Measurements from ENCODE around the gene GXYLT2.

The GXYLT2 gene, protein sequence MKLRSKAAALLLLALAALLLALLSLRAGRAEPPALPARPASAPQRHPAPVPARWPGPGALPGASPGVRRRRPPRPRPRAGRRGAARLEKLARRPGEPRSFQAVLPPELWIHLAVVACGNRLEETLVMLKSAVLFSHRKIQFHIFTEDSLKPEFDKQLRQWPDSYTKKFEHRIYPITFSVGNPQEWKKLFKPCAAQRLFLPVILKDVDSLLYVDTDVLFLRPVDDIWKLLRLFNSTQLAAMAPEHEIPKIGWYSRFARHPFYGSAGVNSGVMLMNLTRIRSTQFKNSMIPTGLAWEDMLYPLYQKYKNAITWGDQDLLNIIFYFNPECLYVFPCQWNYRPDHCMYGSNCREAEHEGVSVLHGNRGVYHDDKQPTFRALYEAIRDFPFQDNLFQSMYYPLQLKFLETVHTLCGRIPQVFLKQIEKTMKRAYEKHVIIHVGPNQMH

DNA sequence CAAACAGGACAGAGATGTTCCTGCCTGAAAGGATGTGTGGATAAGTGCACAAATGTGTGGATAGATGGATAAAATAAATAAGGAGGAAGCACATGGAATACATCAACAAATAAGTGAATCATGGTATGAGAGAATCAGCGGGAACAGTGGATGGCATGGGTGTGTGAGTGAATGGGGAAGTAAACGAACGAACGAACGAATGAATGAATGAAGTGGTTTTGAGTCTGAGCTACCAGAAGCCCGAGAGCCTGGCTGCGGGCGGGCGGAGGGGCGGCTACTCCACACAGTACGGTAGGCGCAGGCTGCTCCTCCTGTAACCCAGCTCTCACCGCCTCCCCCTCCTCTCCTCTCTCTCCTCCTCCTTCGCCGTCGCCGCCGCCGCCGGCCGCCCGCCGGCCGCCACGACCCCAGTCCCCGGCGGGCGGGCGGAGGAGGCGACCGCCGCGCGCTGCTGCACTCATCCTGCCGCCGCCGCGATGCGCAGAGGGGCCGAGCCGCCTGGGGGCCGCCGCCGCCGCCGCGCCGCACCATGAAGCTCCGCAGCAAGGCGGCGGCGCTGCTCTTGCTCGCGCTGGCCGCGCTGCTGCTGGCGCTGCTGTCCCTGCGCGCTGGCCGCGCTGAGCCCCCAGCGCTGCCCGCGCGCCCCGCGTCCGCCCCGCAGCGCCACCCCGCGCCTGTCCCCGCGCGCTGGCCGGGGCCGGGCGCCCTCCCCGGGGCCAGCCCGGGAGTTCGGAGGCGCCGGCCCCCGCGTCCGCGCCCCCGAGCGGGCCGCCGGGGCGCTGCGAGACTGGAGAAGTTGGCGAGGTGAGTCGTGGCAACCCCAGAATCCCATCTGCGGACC is at the start of gene GXYLT2:
TSS of gene GXYLT2 (plus strand) at position 342 of the 841 bp plus-strand sequence. CDS start at position 530, 188 bp downstream.
- DNase-seq (ENCODE audit: low read depth): no peak

DNA sequence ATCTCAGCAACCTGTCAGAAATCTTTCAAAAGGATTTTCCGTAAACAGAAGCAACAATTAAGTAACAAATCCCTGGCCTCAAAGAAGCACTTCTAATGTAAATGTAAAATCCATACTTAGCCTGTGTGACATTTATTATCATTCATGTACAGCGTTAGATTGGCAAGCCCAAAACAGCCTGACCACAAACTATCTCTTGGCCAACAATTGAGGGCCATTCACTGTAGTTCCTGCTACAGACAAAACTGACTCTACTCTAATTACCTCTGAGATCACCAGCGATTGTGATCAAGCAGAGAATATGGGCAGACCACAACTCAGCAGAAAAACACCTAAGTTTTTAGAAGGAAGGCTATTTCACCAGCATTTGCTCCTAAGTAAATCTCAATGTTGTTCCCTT is 48.8 kb upstream of the GXYLT2 start:
- no peak for DNase-seq (ENCODE audit: low read depth)

DNA sequence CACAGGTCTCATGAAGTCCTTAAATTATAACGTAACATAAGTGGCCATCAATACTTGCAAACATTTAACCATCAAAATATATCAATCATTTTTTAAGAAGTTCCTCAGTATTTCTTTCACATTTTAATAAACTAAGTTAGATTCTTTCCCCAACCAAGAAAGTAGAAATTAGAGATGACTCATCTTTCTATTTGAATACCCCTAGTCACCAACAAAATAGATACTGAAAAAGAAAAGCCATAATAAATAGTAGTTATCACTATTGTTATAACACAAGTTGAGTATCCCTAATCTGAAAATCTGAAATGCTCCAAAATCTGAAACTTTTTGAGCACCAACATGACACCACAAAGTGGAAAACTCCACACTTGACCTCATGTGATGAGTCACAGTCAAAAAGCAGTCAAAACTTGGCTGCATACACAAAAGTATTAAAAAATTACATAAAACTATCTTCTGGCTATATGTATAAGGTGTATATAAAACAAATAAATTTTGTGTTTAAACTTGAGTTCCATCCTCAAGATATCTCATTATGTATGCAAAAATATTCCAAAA is 43.3 kb upstream of the GXYLT2 start:
- DNase-seq (ENCODE audit: low read depth): no peak

DNA sequence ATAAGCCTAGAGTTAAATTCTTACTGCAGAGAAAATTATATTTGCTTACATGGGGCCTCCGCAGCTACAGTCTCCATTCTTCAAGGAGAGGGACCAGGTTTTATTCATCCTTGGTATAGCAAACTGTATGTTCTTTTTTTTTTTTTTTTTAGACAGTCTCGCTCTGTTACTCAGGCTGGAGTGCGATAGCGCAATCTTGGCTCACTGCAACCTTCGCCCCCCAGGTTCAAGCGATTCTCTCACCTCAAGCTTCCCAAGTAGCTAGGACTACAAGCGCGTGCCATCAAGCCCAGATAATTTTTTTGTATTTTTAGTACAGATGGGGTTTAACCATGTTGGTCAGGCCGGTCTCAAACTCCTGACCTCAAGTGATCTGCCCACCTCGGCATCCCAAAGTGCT is 41.7 kb upstream of the GXYLT2 start:
- DNase-seq (ENCODE audit: low read depth): no peak

DNA sequence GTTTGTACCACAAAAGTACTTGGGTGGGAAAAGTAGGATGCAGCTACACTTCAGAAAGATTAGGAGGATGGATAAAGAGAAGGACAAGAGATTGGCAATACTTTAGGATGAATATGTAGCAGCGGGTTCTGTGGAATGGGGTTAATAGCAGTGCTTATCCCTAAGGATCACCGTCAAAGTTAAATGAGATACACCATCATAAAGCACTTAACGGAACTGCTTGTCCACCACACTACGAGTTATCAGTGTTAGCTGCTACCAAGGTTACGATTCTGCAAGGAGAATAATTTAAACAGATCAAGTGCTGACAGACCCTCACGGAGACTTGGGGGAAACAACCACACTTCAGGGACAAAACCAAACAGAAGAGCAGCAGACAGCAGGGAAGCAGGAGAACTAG is 40.6 kb upstream of the GXYLT2 start:
- DNase-seq (ENCODE audit: low read depth): no peak

DNA sequence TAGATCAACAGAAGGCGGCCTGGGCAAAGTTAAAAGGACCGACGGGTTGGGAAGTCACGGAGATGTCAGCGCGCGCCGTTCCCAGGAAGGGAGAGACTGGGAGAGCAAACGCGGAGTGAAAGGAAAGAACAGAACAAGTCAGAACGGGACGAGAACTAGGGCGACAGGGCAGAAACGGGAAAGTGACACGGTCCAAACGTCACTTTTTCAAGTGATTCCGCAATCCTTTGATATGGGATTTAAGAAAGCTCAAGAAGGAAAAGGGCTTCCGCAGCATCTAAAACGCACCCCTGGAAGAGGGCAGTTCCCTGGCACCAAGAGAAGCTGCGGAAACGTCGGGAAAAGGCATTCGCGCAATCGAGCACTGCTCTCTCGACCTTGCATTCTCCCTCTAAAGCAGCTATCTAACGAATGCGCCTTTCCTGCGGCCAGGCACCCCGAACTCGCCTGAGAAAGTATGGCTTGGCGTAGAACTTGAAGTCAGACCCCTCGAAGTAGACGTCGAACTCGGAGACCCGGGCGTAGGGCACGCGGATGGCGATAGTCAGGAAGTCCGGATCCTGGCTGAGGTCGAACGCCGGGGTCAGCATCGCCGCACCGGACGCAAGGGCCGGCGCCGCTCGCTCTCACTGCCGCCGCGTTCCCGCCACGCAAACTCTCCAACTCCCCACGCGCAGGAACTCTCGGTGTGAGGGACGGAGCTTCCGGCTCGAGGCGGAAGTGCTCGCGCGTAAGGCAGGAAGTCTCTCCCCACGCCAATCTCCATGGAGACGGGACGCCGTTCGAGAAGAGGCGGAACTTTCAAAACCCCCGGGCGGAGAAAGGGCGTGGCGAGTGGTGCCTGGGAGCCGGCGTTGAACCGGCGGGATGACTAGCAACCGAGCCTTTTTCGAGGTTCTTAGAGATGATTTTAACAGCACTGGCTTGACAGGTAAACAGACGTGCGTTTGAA is 39.8 kb upstream of the GXYLT2 start, which contains the start of gene SHQ1:
TSS of gene SHQ1 (minus strand) at position 695 of the 952 bp plus-strand sequence. CDS start at position 590, 105 bp downstream.
- DNase-seq (ENCODE audit: low read depth): peak; percentile 92

DNA sequence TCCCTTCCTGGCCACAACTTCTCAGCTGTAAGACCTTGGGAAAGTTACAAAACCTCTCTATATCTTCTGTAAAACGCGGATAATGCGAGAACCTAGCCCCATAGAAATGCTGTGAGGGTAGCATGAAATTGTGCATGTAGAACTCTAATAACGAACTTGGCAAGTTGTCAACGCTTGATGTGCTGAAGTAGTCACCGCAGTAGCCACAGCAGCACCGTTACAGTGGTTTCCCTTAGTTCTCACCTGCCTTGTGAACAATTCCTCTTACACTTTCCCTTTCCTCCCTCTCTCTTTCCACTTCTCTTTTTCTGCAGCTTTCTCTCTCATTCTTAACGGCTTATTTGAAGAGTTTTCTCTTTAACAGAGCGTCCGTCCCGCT is 39.2 kb upstream of the GXYLT2 start:
- DNase-seq (ENCODE audit: low read depth): no peak

DNA sequence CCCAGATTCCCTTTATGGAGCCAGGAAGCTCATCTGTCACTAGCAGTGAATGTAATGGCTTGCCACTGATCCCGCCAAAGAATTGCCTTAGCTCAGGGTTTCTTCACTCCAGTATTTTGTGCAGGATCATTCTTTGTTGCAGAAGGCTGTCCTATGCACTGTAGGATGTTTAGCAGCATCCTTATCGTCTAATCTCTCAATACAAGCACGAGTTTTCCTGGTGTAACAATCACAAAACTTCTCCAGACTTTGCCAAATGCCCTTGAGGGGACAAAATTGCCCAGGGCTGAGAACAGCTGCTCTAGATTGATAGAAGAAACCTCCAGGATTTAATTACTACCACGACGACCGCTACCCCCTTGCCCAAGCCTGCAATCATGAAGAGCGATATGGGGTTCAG is 32.8 kb upstream of the GXYLT2 start:
- DNase-seq (ENCODE audit: low read depth): no peak

DNA sequence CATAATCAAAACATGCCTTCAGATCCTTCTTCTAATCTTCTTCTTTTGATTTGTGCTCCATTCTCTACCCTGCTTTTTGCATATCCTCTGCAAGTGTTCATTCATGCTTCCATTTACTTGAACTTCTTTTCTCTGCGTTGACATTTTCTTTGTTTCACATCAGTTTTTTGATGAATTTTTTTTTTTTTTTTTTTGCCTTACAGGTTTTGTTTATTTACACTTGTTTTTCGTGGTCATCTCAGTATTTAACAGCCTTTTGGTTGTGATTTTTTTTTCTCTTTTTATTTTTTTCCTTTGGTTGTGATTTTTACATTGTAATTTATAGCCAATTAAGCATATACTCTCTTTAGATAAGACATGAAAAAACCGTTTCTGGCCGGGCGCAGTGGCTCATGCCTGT is 27.8 kb upstream of the GXYLT2 start:
- DNase-seq (ENCODE audit: low read depth): no peak

DNA sequence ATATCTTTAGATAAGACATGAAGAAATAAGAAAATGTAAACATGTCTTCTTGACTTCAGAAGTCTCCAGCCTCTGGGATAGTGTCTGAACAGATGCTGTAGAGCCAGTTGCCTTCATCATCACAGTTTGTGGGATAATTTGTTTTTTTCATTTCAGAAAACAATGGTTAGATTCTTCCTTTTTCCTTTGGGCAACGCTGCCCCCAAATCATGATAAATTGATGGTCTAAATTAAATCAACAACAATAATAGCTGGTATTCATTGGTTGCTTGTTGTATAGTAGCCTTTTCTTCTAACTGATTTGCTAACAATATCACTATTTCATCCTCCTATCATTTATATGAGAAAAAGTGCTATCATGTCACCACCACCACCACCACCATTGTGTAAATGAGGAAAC is 27.0 kb upstream of the GXYLT2 start:
- no peak for DNase-seq (ENCODE audit: low read depth)

DNA sequence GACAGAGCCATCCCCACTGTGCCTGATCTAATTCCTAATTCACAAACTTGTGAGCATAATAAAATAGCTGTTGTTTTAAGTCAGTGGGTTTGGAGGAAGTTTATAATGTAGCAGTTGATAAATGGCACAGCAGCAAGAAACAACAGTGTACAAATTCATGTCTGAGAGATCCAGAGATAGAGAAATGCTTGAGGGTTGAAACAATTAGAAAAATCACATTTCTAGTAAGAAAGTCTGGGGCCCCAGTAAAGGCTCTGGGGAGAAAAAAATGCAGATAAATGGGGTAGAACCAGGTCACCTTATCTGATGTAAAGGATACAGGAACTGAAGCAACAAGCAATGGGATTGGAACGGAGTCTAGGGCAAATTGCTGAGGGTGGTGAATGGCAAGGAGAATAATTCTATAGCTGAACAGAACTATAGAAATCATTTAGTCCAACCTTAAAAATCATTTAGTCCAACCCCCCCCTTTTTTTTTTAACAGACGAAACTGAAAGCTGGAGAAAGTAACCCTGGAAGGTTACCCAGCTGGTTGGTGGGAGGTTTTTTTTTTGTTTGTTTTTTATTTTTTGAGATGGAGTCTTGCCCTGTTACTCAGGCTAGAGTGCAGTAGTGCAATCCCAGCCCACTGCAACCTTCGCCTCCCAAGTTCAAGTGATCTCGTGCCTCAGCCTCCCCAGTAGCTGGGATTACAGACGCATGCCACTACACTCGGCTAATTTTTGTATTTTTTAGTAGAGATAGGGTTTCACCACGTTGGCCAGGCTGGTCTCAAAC is 25.3 kb upstream of the GXYLT2 start:
- DNase-seq (ENCODE audit: low read depth): no peak

DNA sequence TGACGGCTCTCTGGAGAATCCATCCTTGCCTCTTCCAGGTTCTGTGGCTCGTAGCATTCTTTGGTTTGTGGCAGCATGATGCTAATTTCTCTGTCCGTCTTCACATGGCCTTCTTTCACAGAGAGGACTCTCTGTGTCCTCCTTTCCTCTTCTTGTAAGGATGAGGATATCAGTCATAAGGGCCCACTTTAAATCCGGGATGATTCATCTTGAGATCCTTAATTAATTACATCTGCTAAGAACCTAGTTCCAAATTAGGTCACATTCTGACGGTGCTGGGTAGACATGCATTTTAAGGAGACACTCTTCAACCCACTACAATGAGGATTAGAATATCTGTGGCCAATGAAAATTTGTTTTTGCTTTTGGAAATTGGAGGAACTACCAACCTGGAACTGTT is 15.7 kb upstream of the GXYLT2 start:
- DNase-seq (ENCODE audit: low read depth): no peak

DNA sequence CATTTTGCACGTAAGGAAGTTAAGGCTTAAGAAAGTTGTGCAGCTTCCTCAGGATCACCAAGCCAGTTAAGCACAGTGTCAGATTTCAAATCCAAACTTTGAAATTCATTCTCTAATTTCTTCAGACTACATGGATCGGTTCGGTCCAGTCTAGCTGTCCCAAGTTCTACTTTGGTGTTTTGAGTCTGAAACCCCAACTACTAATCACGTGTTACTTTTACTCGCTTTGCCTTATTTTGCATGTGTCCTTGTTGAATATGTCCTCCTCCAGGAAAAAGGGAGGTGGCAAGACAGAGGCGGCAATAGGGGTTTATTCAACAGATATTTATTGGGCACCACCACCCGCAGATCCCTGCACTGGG is 522 bp upstream of the GXYLT2 start:
- no peak for DNase-seq (ENCODE audit: low read depth)

DNA sequence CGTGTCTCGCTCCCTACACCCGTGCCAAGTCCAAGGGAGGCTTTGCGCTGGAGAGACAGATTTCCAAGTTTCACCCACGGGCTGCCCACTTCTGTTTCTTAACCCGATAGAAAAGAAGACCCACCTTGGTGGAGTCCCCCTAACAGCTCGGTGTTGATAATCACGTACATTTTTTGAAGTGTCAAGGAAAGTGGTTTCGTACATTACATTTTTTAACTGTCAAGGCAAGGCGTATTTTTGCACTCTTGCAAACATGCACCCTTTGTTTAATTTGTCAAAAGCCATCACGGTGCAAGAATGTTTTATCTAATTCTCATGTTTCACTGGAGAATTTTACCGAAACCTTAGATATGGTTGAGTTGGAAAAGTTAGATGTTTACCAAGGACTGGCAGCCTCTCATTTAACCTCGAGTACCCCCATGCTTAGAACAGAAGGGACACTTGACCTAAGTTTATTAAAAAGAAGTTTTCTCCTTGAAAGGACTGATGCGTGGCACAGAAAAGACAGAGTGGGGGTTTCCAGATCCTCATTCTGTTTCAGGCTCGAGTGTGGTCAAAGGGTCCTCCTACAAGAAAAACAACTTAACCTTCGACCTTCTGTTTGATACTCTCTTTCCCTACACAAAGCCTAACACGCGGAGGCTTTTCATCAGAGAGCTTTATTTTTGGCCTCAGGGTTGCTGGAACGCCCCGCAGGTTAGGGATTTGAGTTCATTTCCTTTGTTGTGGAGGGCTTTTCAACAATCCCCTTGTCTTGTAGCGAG is 882 bp downstream of the GXYLT2 start:
- no peak for DNase-seq (ENCODE audit: low read depth)

DNA sequence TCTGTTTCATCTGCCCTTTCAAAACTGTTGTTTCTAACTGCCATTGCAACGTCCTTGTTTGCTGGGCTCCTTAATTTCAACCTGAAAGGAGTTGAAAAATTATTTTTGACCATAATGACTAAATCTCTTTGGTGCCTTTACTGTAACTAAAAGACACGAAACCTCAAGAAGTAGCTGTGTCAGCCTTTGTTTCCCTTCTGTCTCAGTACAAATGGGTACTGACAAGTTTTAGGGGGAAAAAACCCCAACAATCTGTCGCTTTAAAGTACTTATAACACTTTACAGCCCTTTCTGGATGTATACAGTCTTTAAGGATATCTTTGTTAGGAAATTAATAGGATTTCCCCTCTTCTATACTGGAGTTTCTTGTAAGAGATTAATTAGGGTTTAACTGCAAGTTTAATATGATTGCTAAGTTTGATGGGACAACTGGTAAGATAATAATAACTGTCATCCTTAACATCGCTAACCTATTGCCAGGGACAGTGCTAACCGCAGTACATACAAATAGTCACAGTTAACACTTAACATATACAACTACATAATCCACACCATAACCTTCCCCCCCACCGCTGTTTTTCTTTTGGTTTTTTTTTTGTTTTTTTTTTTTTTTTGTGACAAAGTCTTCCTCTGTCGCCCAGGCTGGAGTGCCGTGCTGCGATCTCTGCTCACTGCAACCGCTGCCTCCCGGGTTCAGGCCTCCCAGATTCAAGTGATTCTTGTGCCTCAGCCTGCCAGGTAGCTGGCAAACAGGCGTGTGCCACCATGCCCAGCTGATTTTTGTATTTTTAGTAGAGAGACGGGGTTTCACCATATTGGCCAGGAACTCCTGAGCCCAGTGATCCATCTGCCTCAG is 1.7 kb downstream of the GXYLT2 start:
- no peak for DNase-seq (ENCODE audit: low read depth)

DNA sequence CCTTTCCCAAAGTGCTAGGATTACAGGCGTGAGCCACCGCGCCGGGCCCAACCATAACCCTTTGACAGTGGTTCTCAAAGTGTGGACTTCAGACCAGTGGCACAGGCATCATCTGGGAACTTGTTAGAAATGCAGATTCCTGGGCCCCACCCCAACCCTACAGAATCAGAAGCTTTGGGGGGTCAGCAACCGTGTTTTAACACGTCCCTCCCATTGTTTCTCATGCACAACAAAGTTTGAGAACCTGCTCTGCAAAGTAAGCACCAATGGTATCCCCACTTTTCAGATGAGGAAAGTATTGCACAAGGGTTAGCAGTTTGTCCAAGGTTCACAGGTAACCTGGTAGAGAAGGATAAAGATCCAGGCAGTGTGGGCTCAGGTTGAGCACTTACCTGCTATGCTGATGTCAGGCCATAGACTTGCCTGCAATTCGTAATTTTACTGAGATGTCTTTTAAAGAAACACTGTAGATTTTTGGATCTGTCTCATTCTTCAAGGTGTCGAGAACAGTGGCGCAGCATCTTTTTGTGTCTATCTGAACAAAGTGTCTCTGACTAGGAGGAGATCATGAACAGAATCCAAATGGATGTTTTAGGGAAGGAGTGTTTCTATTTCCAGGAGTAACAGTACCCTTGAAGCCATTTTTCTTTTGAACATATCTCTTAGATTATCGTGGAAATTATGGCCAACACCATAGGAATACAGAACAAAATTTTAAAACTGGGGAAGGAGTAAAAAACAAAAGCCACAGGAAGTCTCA is 2.5 kb downstream of the GXYLT2 start:
- DNase-seq (ENCODE audit: low read depth): no peak

DNA sequence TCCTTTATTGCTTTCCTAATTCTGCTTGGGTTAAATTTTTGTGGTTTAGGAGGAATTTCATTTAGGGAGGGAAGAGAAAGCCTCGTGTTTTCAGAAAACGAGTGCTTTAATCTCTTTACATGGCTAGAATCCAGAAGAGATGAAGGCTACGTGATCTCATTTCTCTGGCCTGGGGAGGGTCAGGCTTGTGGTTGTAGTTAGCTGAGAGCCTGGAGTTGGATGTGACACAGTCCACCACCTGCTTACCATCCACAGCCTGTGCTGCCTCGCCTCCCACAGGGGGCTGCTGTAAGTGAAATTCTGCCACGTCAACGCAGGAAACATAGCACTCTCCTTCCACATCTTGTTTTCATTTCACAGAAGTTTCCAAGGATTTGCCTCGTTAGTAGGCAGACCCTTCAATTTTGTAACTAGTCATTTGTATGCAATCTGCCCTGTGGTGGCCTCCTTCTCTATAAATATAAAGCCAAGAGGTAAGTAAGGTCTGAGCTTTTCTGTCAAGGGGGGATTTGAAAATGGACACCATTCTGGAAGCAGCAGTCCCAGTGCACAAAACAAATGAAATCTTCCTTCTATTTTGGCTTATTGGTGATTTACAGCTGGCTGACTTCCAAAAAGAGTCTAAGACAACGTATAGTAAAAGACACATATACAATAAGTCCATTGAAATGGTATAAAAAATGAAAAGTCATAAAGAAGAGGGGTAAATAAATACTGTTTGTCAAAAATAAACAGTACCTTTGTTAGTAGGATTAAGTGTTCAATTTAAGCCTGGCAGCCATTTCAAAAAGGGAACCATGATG is 3.4 kb downstream of the GXYLT2 start:
- no peak for DNase-seq (ENCODE audit: low read depth)
